ENCODE data around the gene TSNAX.
"Not testable (repeated sequence)": the region's sequence is repeated elsewhere in the genome, so short reads cannot be mapped to it uniquely, and the experiment has no call there.

Gene TSNAX

GRCh38 chr1:231503168-231503567 is 25.3 kb upstream of the TSNAX start:
- not testable (repeated sequence) for H2BK120ac ChIP-seq (ENCODE audit: low read depth, low read length); H3K27ac ChIP-seq (ENCODE audit: low read length, poor library complexity, severe bottlenecking); H2BK15ac ChIP-seq (ENCODE audit: low read depth, poor library complexity, severe bottlenecking); H2BK12ac ChIP-seq (ENCODE audit: low read length in 2 of 2); H3K79me1 ChIP-seq (replicated peaks; ENCODE audit: low read length, poor library complexity, severe bottlenecking); H3K4ac ChIP-seq (ENCODE audit: low read depth in 1 of 2, low read length in 2 of 2); H3K4me1 ChIP-seq (ENCODE audit: control insufficient read depth, insufficient read depth, low read depth, low read length); DNase-seq; H3K4me3 ChIP-seq (ENCODE audit: insufficient read depth in 1 of 2, low read depth in 1 of 2, low read length in 2 of 2); H3K4me2 ChIP-seq (ENCODE audit: low read length, poor library complexity, severe bottlenecking); H3K23ac ChIP-seq (ENCODE audit: low read length in 2 of 2); H4K91ac ChIP-seq (ENCODE audit: low read length); H4K8ac ChIP-seq (ENCODE audit: low read length); H3K18ac ChIP-seq (ENCODE audit: low read depth in 1 of 2, low read length in 2 of 2); H3K9ac ChIP-seq (ENCODE audit: low read length); H2AFZ ChIP-seq (ENCODE audit: low read depth, low read length); H3K27me3 ChIP-seq (ENCODE audit: control insufficient read depth in 1 of 2, insufficient read depth in 1 of 2, low read length in 2 of 2); H2BK5ac ChIP-seq (ENCODE audit: low read depth, low read length, poor library complexity, severe bottlenecking); H3K14ac ChIP-seq (ENCODE audit: low read length in 2 of 2); H3K36me3 ChIP-seq (ENCODE audit: control insufficient read depth in 1 of 2, insufficient read depth in 2 of 2, low read depth in 1 of 2, low read length in 2 of 2); H2AK5ac ChIP-seq (ENCODE audit: low read length, severe bottlenecking)
- WGBS, result 83% methylated on average over 1 of the region's 1 CpG
- H3K9me3 ChIP-seq (ENCODE audit: control insufficient read depth, low read length), result peaks cover 15% of the 10 kb centered on the region

GRCh38 chr1:231507476-231508355 is 20.8 kb upstream of the TSNAX start:
- Histone ChIP-seq H3K4me3 (ENCODE audit: insufficient read depth in 1 of 2, low read depth in 1 of 2, low read length in 2 of 2) (no peak overlapping the region), H2BK15ac (ENCODE audit: low read depth, poor library complexity, severe bottlenecking) (no peak overlapping the region), H3K23ac (ENCODE audit: low read length in 2 of 2) (no peak overlapping the region), H3K9me3 (ENCODE audit: control insufficient read depth, low read length) (no peaks in the 10 kb centered on the region), H3K4me1 (ENCODE audit: control insufficient read depth, insufficient read depth, low read depth, low read length) (no peaks in the 10 kb centered on the region), H4K8ac (ENCODE audit: low read length) (no peak overlapping the region), H3K4ac (ENCODE audit: low read depth in 1 of 2, low read length in 2 of 2) (no peak overlapping the region), H3K18ac (ENCODE audit: low read depth in 1 of 2, low read length in 2 of 2) (no peak overlapping the region), H2AK5ac (ENCODE audit: low read length, severe bottlenecking) (no peak overlapping the region), H3K14ac (ENCODE audit: low read length in 2 of 2) (no peak overlapping the region), H3K27me3 (ENCODE audit: control insufficient read depth in 1 of 2, insufficient read depth in 1 of 2, low read length in 2 of 2) (no peaks in the 10 kb centered on the region), H3K79me1 (replicated peaks; ENCODE audit: low read length, poor library complexity, severe bottlenecking) (no peaks in the 10 kb centered on the region), H2AFZ (ENCODE audit: low read depth, low read length) (no peak overlapping the region), H3K36me3 (ENCODE audit: control insufficient read depth in 1 of 2, insufficient read depth in 2 of 2, low read depth in 1 of 2, low read length in 2 of 2) (no peaks in the 10 kb centered on the region), H2BK120ac (ENCODE audit: low read depth, low read length) (no peak overlapping the region), H3K4me2 (ENCODE audit: low read length, poor library complexity, severe bottlenecking) (no peak overlapping the region), H3K27ac (ENCODE audit: low read length, poor library complexity, severe bottlenecking) (no peak overlapping the region), H3K9ac (ENCODE audit: low read length) (no peak overlapping the region), H2BK5ac (ENCODE audit: low read depth, low read length, poor library complexity, severe bottlenecking) (no peak overlapping the region), H2BK12ac (ENCODE audit: low read length in 2 of 2) (no peak overlapping the region), H4K91ac (ENCODE audit: low read length) (no peak overlapping the region)
- 93% methylated on average over 7 of the region's 9 CpGs for WGBS
- DNase-seq, result no peak

DNA sequence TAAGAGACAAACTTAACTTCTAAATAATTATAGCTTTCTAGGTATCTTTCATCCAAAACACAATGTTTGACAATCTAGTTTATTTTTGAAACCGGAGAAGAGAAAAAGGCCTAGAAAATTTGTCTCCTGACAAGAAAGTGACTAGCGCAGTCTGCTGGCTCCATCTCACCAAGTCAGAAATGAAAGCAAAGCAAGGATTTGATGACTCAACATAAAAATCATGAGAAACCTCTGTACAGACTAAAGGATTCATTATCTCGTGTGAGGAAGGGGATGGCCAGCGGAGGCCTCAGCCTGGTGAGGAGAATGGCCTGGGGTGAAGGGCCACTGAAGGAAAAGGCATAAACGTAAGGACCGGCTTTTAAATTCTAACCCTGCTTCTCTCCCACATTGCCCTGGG is 20.0 kb upstream of the TSNAX start:
- H3K9ac ChIP-seq (ENCODE audit: low read length), result peak overlapping the region; percentile 23
- H4K91ac ChIP-seq (ENCODE audit: low read length), result no peak overlapping the region
- peak; percentile 19 for DNase-seq
- H3K4me3 ChIP-seq (ENCODE audit: insufficient read depth in 1 of 2, low read depth in 1 of 2, low read length in 2 of 2), result no peak overlapping the region
- peak overlapping the region in 1 of 2 experiments; percentile 48 for H3K14ac ChIP-seq (ENCODE audit: low read length in 2 of 2)
- H2AK5ac ChIP-seq (ENCODE audit: low read length, severe bottlenecking), result no peak overlapping the region
- 87% methylated on average over 6 of the region's 6 CpGs for WGBS
- H2AFZ ChIP-seq (ENCODE audit: low read depth, low read length), result peak overlapping the region; percentile 63
- no peaks in the 10 kb centered on the region for H3K9me3 ChIP-seq (ENCODE audit: control insufficient read depth, low read length)
- no peak overlapping the region for H2BK15ac ChIP-seq (ENCODE audit: low read depth, poor library complexity, severe bottlenecking)
- no peaks in the 10 kb centered on the region for H3K36me3 ChIP-seq (ENCODE audit: control insufficient read depth in 1 of 2, insufficient read depth in 2 of 2, low read depth in 1 of 2, low read length in 2 of 2)
- H3K23ac ChIP-seq (ENCODE audit: low read length in 2 of 2), result no peak overlapping the region
- no peak overlapping the region for H2BK12ac ChIP-seq (ENCODE audit: low read length in 2 of 2)
- no peak overlapping the region for H2BK5ac ChIP-seq (ENCODE audit: low read depth, low read length, poor library complexity, severe bottlenecking)
- no peak overlapping the region for H3K4ac ChIP-seq (ENCODE audit: low read depth in 1 of 2, low read length in 2 of 2)
- no peak overlapping the region for H4K8ac ChIP-seq (ENCODE audit: low read length)
- H3K4me2 ChIP-seq (ENCODE audit: low read length, poor library complexity, severe bottlenecking), result no peak overlapping the region
- H2BK120ac ChIP-seq (ENCODE audit: low read depth, low read length), result no peak overlapping the region
- H3K27ac ChIP-seq (ENCODE audit: low read length, poor library complexity, severe bottlenecking), result no peak overlapping the region
- H3K4me1 ChIP-seq (ENCODE audit: control insufficient read depth, insufficient read depth, low read depth, low read length), result no peaks in the 10 kb centered on the region
- H3K27me3 ChIP-seq (ENCODE audit: control insufficient read depth in 1 of 2, insufficient read depth in 1 of 2, low read length in 2 of 2), result no peaks in the 10 kb centered on the region
- H3K18ac ChIP-seq (ENCODE audit: low read depth in 1 of 2, low read length in 2 of 2), result peak overlapping the region in 1 of 2 experiments; percentile 40
- H3K79me1 ChIP-seq (replicated peaks; ENCODE audit: low read length, poor library complexity, severe bottlenecking), result no peaks in the 10 kb centered on the region

DNA sequence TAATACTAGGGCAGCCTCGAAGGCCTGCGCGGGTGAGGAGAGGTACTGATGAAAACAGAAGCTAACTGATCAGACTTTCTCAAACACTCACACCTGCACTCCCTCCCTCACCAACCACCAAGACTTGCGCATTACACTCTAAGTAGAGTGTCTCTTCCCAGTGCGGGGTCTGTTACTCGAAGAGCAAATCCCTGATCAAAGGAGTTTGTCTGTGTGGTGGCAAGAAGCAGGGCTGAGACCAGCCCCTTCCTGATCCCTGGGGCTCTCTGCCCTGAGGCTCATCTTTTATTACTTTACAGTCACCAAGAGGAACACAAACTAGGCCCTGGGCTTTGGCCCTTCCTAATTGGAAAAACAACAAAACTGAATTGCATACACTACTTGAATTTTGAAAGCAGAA is 19.5 kb upstream of the TSNAX start:
- no peaks in the 10 kb centered on the region for H3K27me3 ChIP-seq (ENCODE audit: control insufficient read depth in 1 of 2, insufficient read depth in 1 of 2, low read length in 2 of 2)
- peak overlapping the region in 1 of 2 experiments; percentile 48 for H3K14ac ChIP-seq (ENCODE audit: low read length in 2 of 2)
- no peak overlapping the region for H2BK15ac ChIP-seq (ENCODE audit: low read depth, poor library complexity, severe bottlenecking)
- no peaks in the 10 kb centered on the region for H3K79me1 ChIP-seq (replicated peaks; ENCODE audit: low read length, poor library complexity, severe bottlenecking)
- peak overlapping the region in 1 of 2 experiments; percentile 40 for H3K18ac ChIP-seq (ENCODE audit: low read depth in 1 of 2, low read length in 2 of 2)
- no peak overlapping the region for H4K8ac ChIP-seq (ENCODE audit: low read length)
- peak overlapping the region; percentile 23 for H3K9ac ChIP-seq (ENCODE audit: low read length)
- no peaks in the 10 kb centered on the region for H3K9me3 ChIP-seq (ENCODE audit: control insufficient read depth, low read length)
- 61% methylated on average over 6 of the region's 6 CpGs for WGBS
- H4K91ac ChIP-seq (ENCODE audit: low read length), result no peak overlapping the region
- no peak for DNase-seq
- no peak overlapping the region for H3K4me2 ChIP-seq (ENCODE audit: low read length, poor library complexity, severe bottlenecking)
- H3K4me3 ChIP-seq (ENCODE audit: insufficient read depth in 1 of 2, low read depth in 1 of 2, low read length in 2 of 2), result no peak overlapping the region
- no peak overlapping the region for H3K4ac ChIP-seq (ENCODE audit: low read depth in 1 of 2, low read length in 2 of 2)
- H2BK120ac ChIP-seq (ENCODE audit: low read depth, low read length), result no peak overlapping the region
- H3K36me3 ChIP-seq (ENCODE audit: control insufficient read depth in 1 of 2, insufficient read depth in 2 of 2, low read depth in 1 of 2, low read length in 2 of 2), result no peaks in the 10 kb centered on the region
- H2BK5ac ChIP-seq (ENCODE audit: low read depth, low read length, poor library complexity, severe bottlenecking), result no peak overlapping the region
- no peak overlapping the region for H2AK5ac ChIP-seq (ENCODE audit: low read length, severe bottlenecking)
- no peak overlapping the region for H3K27ac ChIP-seq (ENCODE audit: low read length, poor library complexity, severe bottlenecking)
- peak overlapping the region; percentile 63 for H2AFZ ChIP-seq (ENCODE audit: low read depth, low read length)
- H3K4me1 ChIP-seq (ENCODE audit: control insufficient read depth, insufficient read depth, low read depth, low read length), result no peaks in the 10 kb centered on the region
- no peak overlapping the region for H2BK12ac ChIP-seq (ENCODE audit: low read length in 2 of 2)
- H3K23ac ChIP-seq (ENCODE audit: low read length in 2 of 2), result no peak overlapping the region

Measured in mesenchymal stem cell (in vitro differentiated cells and primary cell).